Head of caudate nucleus (tissue), 42 donors: ENCODE data around the gene L3MBTL4.

Experiments
- DNase-seq, 42 donors: peaks; one replicate each; pipeline versions ENCODE4 v3.0.0 to v3.0.0-alpha.2; 2020 to 2021; ENCODE audit warnings: mixed read lengths in 7 of 42
- intact Hi-C: fragments of 100-400 bp; cut with DNase I; formaldehyde crosslinking; loops from one replicate; pipeline ENCODE4 v1.15.0; 2022

L3MBTL4 gene

DNA sequence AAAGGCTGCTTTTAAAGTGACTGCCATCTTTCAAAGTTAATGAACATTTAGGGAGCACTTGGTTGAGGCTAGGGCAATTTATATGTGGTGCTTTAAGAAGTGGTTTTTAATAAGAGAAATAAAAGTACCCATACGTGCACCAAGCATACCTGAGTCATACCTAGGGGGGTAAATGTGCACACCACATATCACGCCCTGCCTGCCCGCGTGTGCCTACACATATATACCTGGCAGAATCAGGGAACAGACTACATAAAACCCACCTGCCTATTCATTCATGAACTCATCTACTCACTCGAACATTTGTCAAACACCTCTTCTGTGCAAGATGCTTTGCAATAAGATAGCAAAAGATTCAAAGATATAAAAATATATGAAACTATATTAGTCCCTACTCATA is 450.1 kb downstream of the L3MBTL4 start:
- DNase-seq = peak in 2 of 42 donors; percentile 24 to 31
- intact Hi-C loops = loop anchor here (10.0 kb wide), 1 partner anchor 70 kb away; the partner anchor contains the start of gene TMEM200C

DNA sequence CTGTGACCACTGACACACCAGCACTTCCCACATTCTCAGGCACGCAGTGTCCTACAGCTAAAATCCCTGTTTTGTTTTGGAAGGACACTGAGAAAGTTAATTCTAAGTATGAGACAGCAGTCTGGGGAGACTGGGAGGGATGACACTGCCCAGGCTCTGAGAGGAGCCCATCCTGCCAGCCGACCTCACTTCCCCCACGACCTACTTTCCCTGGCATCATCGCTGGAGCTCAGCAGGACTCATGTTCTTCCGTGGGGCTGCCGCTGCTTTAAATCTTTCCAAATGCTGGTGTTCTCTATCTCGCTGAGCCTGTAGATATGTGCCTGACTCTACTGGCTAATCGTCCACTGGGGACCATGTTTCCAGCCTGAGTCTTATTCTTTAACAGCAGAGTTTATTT is 450.6 kb downstream of the L3MBTL4 start:
- peak in 2 of 42 donors; percentile 41 to 42 for DNase-seq
- intact Hi-C loops = loop anchor here (10.0 kb wide), 1 partner anchor 69 kb away; the partner anchor contains the start of gene TMEM200C

DNA sequence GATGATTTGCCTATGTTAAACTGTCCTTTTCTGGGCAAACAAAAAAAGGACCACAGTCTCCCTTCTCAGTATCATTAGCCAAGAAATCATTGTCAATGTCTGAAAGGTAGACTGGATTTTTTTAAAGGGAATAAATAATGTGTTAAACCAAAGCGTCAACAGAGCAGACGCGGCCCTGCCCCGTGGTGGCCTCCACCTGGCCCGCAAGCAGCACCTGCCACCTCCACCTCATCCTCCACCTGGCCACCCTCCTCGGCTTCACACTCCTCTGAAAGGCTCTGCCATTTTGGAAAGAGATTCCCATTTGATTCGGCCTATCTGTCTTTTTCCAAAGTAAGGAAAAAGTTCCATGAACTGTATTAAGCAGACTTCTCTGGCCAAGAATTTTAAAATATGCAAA is 451.4 kb downstream of the L3MBTL4 start:
- intact Hi-C loops = loop anchor here (10.0 kb wide), 1 partner anchor 68 kb away; the partner anchor contains the start of gene TMEM200C
- peak in 2 of 42 donors; percentile 28 to 37 for DNase-seq

DNA sequence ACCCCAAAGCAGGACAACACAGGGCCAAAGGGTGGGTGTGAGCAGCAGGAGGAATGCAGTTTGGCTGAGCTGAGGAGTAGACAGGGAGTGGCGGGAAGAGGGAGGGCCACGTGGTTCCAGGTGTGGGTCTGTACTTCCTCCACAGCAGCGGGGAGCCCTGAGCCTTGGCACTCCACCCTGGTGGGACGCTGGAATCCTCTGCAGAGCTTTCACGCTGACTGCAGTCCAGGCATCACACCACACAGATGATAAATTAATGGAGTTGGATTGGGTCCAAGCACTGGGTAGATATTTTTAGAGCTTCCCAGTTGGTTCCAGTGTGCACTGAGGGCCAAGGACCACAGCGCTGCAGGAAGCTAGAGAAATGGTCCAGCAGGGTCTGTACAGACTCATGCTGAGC is 452.3 kb downstream of the L3MBTL4 start:
- DNase-seq = peak in 1 of 42 donors; percentile 7
- intact Hi-C loops = loop anchor here (10.0 kb wide), 1 partner anchor 68 kb away; the partner anchor contains the start of gene TMEM200C

DNA sequence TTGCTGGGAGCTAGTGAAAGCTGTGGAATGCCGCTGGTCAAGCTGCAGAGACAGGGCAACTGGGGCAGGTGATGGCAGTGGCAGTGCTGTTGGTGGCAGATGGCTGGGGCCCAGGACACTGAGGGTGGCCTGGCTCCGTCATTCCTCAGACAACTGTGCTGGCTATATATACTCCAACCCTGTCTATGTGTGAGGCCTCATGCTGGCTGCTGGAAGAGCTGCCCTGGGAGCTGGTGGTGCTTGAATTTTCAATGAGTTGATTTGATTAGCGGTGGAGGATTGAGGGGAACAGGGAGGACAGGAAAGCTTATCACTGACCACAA is 452.9 kb downstream of the L3MBTL4 start:
- intact Hi-C loops = loop anchor here (10.0 kb wide), 1 partner anchor 67 kb away; the partner anchor contains the start of gene TMEM200C
- DNase-seq = peak in 1 of 42 donors; percentile 9

DNA sequence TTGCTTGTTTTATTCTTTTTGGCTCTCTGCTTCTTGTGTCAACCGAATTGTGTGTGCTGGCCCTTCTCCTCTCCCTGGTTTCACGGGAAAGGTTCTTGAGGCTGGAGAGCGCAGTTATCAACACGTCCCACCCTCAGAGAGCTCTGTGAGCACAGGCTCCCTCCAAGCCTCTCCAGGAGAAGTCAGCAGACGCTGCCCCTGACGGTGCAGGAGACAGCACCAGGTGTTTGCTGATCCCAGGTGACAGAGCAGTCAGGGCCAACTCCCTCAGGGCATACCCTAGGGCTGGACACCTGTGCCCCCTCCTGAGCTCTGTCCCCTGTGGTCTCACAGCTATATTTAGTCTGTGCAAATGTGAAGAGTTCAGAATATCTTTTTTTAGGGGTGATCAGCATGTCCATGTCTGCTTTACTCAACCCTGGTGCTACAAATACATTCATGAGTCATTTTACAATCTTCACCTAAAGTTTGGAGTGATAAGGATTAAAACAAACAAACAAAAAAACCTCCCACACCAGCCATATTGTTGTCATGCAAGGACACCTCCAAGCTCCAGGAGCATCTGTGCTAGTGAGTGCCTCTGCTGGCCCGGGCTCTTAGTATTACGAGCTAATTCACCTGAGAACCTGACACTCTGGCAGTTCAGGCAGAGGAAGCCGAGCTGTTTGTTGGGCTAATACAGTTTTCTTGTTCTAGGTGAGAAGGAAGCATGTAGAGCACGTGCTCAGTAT is 453.4 kb downstream of the L3MBTL4 start:
- DNase-seq = peak in 3 of 42 donors; percentile 9 to 34 (median 31)
- intact Hi-C loops = loop anchor here (10.0 kb wide), 1 partner anchor 66 kb away; the partner anchor contains the start of gene TMEM200C

DNA sequence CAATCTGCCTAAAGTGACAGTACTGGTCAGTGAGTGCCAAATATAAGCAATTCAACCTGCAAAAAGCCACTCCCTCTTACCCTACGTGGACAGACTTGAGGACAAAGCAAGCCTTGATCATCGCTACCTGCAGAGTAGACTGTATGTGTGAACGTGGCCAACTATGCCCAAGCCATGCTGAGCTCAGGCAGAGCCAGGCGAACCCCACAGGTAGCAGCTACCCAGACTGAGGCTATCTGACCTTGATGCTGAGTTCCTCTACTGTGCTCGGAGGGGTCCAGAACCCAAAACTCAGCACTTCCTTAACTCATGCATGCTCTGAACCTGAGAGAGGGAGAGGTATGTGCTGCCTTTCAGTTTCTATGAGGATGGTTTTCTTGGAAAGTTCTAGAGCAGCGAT is 455.9 kb downstream of the L3MBTL4 start:
- intact Hi-C loops = no loop called here
- DNase-seq = no peak

DNA sequence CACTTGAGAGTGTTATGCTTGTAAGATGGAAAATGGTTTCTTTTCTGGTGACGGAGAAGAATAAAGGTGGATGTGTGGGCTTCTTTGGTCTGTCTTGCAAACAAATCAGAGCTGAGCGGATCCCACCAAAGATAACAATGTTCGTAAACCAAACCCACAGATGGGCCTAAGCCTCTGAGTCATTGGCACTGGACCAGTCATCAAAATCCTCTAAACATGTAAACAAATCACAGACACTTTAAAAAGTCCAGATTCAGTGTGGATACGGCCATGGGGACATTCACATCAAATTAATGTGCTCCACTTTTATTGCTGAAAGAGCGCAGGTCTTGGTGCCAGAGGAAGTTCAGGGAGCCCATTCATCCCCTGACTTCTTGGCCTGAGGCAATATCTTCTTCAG is 458.9 kb downstream of the L3MBTL4 start:
- intact Hi-C loops = no loop called here
- DNase-seq = peak in 1 of 42 donors; percentile 10

DNA sequence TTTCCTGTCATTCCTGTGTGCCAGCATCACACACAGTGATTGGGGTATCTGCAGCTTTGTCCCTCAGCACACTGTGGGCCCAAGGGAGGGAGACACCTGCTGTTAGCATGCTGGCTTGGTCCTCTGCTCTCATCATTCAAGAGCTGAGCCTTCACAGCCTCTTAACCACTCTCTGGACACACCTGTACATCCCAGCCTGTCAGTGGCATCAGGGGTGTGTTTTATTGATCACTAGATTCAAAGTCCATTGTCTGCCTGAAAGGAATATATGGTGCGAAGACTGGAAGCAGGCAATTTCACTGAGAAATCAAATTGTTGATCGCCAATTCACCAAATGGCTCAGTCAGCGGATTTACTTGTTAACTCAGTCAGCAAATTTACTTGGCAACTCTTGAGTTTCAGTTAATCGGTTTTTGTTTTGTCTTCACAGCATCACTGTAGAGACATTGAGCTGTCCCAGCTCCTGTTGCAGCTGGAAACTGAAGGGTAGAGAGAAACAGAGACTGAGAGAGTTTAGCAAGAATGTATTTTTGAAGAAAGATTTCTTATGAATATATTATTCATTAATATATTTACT is 463.1 kb downstream of the L3MBTL4 start:
- intact Hi-C loops = no loop called here
- DNase-seq = peak in 1 of 42 donors; percentile 34

DNA sequence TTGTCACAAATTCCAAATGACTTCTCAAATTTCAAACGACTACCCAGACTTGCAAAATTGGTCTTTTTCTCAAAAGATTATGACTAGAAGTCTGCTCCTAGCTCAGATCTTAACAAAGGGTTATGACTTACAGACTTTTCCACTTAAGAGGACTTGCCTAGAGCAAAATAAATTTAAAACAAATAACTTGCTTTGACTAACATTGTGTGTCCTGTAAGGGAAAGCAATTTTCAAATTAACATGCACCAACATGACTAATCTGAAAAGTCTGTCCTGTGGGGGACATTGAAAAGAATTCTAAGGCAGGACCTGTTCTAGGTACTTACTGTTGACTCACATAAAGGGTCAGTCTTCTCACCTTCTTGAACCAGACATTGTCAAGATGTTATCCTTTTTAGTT is 465.9 kb downstream of the L3MBTL4 start:
- intact Hi-C loops = no loop called here
- DNase-seq = no peak

DNA sequence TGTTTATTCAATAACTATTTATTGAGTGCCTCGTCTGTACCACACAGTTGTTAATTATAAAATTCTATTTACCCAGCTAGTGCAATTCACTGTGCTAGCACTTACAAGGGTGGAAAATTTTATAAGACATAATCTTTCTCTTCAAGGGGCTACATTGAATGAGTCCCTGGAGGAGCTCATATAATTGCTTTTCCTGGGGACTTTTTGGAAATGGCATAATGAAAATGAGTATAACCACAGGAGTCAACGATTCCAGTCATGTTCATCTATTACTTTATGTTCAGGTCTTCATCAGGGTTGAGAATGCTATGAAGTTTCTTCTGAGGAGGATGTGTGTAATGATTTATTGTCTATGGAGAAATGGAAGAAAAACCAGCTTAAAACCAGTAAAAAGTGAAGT is 466.5 kb downstream of the L3MBTL4 start:
- intact Hi-C loops = no loop called here
- DNase-seq = no peak

DNA sequence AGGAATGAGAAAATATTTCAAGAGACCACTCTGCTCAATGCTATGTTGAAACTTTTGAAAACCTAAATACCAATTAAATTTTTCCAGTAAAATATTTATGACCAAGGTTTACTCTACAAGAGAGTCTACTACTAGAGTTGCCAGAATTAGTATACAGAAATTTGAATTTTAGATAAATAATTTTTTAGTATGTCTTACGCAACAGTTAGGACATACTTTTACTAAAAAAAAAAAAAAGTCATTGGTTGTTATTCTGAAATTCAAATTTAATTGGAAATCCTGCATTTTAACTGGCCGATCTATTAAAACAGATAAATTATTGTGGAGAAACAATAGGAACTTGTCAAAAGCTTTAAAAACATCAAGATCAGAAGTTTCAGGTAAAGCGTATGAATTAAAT is 470.3 kb downstream of the L3MBTL4 start:
- intact Hi-C loops = no loop called here
- DNase-seq = no peak

DNA sequence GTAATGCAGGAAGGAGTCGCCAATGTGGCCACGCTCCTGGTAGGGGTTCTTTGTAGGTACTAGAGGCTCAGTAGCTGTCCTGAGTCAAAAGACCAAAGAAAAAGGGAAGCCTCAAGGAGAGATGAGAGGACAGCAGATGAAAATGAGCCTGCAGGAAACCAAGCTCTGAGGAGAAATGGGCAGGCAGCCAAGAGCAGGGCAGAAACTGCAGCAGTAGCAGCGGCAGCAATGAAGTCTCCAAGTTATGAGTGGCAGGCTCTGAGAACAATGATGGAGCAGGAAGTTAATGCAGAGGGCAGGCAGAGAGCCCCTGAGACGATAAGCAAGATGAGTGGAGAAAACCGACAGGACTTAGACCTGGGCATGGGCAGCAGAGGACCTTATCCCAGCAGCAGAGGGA is 471.2 kb downstream of the L3MBTL4 start:
- DNase-seq = peak in 24 of 42 donors; percentile 19 to 75 (median 32)
- intact Hi-C loops = no loop called here

DNA sequence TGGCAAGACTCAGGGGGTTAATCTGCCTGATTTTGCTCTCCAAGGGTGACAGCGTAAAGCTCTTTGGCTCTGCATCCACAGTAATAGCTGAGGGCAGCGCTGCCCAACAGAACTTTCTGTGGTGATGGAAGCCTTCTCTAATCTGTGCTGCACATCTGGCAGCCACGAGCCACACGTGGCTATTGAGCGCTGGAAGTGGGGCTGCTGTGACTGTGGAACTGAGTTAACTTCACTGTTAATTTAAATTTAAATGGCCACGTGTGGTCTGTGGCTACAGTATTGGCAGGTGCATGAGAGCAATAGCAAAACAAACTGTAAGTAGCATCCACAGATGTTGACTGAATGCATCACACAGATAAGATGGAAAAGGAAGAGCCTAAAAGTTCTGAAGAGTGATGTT is 472.1 kb downstream of the L3MBTL4 start:
- intact Hi-C loops = no loop called here
- peak in 1 of 42 donors; percentile 28 for DNase-seq

DNA sequence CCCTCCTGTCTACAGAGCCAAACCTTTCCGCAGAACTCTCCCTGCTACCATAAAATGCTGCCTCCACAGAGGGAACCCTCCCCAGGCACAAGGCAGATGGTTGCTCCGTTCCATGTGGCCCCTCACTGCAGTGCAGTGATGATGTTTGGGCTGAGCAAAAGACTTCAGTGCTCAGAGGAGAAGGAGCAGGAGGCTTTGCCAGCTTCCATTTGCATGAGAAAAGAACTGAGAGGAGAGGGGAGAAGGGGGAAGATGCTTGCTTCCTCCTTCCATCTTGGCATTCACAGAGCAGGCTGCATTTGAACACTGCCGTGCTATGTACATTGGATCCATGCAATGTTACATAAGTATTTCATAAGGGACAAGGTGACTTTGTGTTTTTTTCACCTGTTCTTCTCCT is 472.8 kb downstream of the L3MBTL4 start:
- intact Hi-C loops = no loop called here
- peak in 1 of 42 donors; percentile 35 for DNase-seq

DNA sequence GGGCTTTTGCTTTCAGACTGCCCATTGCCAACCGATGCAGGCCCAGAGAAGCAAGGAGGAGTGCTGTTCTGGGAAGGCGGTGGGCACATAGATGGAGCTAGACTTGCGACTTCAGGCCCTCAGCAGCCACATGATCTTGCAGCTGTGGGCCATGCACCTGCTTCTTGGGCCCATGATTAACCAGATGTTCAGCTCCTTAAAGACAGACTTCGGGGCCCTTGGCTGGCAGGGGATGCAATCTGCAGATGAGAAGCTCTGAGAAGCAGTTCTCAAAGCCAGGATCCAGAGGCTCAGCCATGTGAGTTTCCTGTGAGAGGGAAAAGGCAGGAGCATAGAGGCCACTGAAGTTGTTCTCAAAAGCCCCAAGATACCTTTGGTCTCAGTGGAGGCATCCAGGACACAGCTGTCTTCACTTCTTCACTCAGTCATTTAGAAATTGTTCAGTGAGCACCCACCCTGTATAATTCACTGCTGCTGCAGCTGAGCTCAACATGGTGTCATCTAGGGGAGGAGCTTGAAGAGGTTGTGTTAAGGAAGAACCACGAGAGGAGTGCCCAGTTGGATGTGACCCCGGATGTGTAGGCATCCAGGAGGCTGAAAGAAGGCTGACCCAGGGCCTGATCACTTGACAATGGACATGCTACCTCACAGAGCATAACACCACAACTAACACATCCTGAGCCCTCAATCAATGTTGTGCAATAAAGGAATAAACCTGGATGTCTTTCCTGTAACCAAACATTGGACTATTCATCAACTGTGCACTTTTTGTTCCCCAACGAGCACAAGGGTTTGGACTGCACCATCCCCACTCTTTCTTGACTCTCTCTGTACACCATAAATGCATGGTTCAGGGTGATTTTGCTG is 474.7 kb downstream of the L3MBTL4 start:
- DNase-seq = peak in 1 of 42 donors; percentile 18
- intact Hi-C loops = no loop called here

DNA sequence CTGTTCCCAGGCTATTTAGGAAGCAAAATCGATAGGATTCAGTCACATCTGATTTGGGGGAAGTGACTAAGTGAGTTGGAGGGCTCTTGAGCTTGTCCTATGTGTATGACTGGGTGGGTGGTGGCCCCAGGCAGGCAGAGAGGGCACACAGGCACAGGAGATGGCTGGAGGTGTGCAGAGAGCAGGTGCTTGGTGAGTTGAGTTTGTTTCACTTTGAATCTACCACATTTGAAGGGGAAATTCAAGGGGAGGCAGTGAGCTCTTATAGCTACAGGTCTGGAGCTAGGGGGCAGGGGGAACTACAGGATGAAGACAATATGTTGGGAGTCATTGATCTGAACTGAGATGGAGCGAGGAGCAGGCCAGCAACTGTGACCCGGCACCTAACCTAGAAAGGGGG is 476.9 kb downstream of the L3MBTL4 start:
- intact Hi-C loops = no loop called here
- peak in 1 of 42 donors; percentile 1 for DNase-seq

DNA sequence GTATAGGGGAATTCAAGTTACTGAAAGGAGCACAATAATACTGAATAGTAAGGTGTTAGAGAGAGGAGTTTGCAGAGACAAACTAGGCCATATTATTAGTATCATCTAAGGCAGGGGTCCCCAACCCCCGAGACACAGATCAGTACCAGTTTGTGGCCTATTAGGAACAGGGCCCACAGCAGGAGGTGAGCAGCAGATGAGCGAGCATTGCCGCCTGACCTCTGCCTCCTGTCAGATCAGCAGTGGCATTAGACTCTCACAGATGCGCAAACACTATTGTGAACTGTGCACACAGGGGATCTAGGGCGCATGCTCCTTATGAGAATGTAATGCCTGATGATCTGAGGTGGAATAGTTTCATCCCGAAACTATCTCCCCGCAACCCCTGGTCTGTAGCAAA is 477.6 kb downstream of the L3MBTL4 start:
- intact Hi-C loops = no loop called here
- DNase-seq = peak in 1 of 42 donors; percentile 12

DNA sequence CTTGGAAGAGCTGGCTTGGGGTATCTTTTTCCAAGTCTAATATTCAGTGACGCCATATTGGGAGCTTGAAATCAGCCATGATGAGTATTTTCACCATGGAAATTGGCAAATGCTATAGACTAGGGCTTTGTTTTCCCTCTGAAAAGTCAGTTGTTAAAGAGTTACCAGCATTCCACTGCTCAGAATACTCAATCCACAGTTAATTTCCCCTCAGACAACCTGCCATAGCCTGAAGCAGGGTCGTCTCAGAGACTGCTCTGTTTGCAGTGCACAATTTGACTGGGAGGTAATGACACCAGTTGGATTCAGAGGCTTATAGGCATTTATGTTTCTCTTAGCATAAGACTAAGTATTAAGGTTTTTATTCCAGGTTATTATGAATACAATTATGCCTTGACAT is 483.9 kb downstream of the L3MBTL4 start:
- intact Hi-C loops = no loop called here
- DNase-seq = no peak
